ENCODE results near the gene PKP4. TPM values are rescaled to one million over a fixed set of nuclear protein-coding genes. Genes with fewer than 3 reads are reported as not detected.

Gene PKP4
- total and polyA plus RNA-seq, 2 donors (not counting 1 experiment from before 2014, with no cell fraction given) = 44.5 to 56.3 TPM

DNA sequence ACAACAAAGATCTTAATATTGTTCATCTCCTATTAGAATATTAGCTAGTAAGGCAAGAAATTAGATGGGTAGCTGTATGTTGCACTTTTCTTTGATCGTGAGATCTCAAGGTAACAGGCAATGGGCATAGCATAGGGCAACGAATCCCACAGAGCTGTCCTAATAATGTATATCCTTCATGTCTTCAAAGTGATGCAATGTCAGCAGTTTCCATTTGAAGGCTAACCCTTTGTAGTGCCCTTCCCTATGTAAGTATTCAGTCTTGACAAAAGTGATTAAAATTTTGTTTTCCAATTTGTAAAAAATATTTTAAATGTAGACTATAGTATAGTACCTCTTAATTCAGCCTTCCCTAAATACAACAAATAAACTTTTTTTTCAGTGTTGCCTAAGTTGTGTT, 112.5 kb downstream of the PKP4 start:
- TF ChIP-seq, protein P1, sequence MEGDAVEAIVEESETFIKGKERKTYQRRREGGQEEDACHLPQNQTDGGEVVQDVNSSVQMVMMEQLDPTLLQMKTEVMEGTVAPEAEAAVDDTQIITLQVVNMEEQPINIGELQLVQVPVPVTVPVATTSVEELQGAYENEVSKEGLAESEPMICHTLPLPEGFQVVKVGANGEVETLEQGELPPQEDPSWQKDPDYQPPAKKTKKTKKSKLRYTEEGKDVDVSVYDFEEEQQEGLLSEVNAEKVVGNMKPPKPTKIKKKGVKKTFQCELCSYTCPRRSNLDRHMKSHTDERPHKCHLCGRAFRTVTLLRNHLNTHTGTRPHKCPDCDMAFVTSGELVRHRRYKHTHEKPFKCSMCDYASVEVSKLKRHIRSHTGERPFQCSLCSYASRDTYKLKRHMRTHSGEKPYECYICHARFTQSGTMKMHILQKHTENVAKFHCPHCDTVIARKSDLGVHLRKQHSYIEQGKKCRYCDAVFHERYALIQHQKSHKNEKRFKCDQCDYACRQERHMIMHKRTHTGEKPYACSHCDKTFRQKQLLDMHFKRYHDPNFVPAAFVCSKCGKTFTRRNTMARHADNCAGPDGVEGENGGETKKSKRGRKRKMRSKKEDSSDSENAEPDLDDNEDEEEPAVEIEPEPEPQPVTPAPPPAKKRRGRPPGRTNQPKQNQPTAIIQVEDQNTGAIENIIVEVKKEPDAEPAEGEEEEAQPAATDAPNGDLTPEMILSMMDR (conservative IDR thresholded peaks at IDR 0.05 in 1 of 2, IDR thresholded peaks at IDR 0.05 in 1 of 2; ENCODE audit: low read depth in 1 of 2, low read length in 2 of 2) = no peak
- TF ChIP-seq EZH2 (IDR thresholded peaks at IDR 0.05; ENCODE audit: low read length, missing control alignments) = no peak
- DNase-seq (ENCODE audit: low read depth in 2 of 2) = no peak
- H3K9ac ChIP-seq (ENCODE audit: insufficient read depth, low read length) = no peak overlapping the region
- H3K4me2 ChIP-seq (ENCODE audit: extremely low read depth, insufficient read depth, low read length) = no peak overlapping the region
- no peaks in the 10 kb centered on the region for H3K36me3 ChIP-seq (ENCODE audit: control insufficient read depth, insufficient read depth, low read length)
- no peak overlapping the region for H2AFZ ChIP-seq (ENCODE audit: low read length)
- no peaks in the 10 kb centered on the region for H4K20me1 ChIP-seq (ENCODE audit: control insufficient read depth, extremely low read depth, insufficient read depth, low read length)
- H3K79me2 ChIP-seq (ENCODE audit: control insufficient read depth, insufficient read depth, low read length) = no peaks in the 10 kb centered on the region
- H3K27ac ChIP-seq (ENCODE audit: insufficient read depth, low read length) = no peak overlapping the region
- no peaks in the 10 kb centered on the region for H3K27me3 ChIP-seq (ENCODE audit: control insufficient read depth, insufficient read depth, low read length)
- H3K4me3 ChIP-seq (replicated peaks in 1 of 4; ENCODE audit: control extremely low read depth in 1 of 4, insufficient read depth in 1 of 4, low read depth in 3 of 4, low read length in 4 of 4) = no peak overlapping the region
- no peaks in the 10 kb centered on the region for H3K9me3 ChIP-seq (ENCODE audit: control insufficient read depth, insufficient read depth, low read depth, low read length)
- H3K4me1 ChIP-seq (ENCODE audit: control insufficient read depth, extremely low read depth, insufficient read depth, low read length) = no peaks in the 10 kb centered on the region

DNA sequence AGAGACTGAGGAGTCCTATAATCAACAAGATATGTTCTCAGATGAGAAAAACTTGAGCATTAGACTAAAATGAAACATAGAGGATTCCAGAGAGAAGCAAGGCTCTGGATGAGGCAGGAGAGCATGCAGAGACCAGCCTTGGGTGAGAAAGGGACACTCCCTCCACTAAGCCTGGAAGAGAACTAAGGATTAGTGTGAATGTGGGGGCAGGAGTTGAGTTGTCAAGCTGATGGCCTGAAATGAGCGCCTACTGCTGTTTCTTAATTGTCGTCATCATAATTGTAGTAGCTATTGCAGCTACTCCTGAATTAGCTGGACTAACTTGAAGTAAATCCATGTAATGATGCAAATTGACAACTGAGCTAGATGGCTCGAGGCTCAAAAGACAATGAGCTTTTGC, 114.1 kb downstream of the PKP4 start:
- Histone ChIP-seq H3K4me1 (ENCODE audit: control insufficient read depth, extremely low read depth, insufficient read depth, low read length) (no peaks in the 10 kb centered on the region), H3K9me3 (ENCODE audit: control insufficient read depth, insufficient read depth, low read depth, low read length) (no peaks in the 10 kb centered on the region), H3K4me3 (replicated peaks in 1 of 4; ENCODE audit: control extremely low read depth in 1 of 4, insufficient read depth in 1 of 4, low read depth in 3 of 4, low read length in 4 of 4) (no peak overlapping the region), H3K79me2 (ENCODE audit: control insufficient read depth, insufficient read depth, low read length) (no peaks in the 10 kb centered on the region), H2AFZ (ENCODE audit: low read length) (no peak overlapping the region), H3K27me3 (ENCODE audit: control insufficient read depth, insufficient read depth, low read length) (no peaks in the 10 kb centered on the region), H3K27ac (ENCODE audit: insufficient read depth, low read length) (no peak overlapping the region), H3K9ac (ENCODE audit: insufficient read depth, low read length) (no peak overlapping the region), H3K36me3 (ENCODE audit: control insufficient read depth, insufficient read depth, low read length) (no peaks in the 10 kb centered on the region), H4K20me1 (ENCODE audit: control insufficient read depth, extremely low read depth, insufficient read depth, low read length) (no peaks in the 10 kb centered on the region), H3K4me2 (ENCODE audit: extremely low read depth, insufficient read depth, low read length) (no peak overlapping the region)
- TF ChIP-seq, protein P1 (conservative IDR thresholded peaks at IDR 0.05 in 1 of 2, IDR thresholded peaks at IDR 0.05 in 1 of 2; ENCODE audit: low read depth in 1 of 2, low read length in 2 of 2) = no peak
- no peak for DNase-seq (ENCODE audit: low read depth in 2 of 2)

DNA sequence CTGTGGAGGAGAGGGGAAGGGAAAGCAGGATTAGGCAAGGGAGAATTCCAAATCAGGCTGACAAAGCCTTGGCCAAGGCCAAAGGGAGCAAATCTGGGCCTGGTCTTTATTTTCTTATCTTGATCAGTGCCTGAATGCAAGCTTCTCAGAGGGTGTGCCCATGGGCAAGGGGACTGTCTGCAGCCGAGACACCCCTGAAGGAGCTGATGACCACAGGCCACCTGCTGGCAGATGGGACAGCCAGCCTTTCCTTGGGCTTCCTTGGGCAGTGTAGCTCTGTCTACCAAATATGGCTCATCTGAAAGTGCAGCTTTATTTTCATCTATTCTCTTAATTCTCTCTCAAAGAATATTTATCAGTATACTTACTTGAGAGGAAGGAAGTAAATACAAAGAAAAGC, 117.0 kb downstream of the PKP4 start:
- no peak overlapping the region for H3K27ac ChIP-seq (ENCODE audit: insufficient read depth, low read length)
- no peak overlapping the region for H2AFZ ChIP-seq (ENCODE audit: low read length)
- H3K4me3 ChIP-seq (replicated peaks in 1 of 4; ENCODE audit: control extremely low read depth in 1 of 4, insufficient read depth in 1 of 4, low read depth in 3 of 4, low read length in 4 of 4) = no peak overlapping the region
- no peak overlapping the region for H3K9ac ChIP-seq (ENCODE audit: insufficient read depth, low read length)
- TF ChIP-seq, protein P1 (conservative IDR thresholded peaks at IDR 0.05 in 1 of 2, IDR thresholded peaks at IDR 0.05 in 1 of 2; ENCODE audit: low read depth in 1 of 2, low read length in 2 of 2) = no peak
- no peak for TF ChIP-seq EZH2 (IDR thresholded peaks at IDR 0.05; ENCODE audit: low read length, missing control alignments)
- H3K4me2 ChIP-seq (ENCODE audit: extremely low read depth, insufficient read depth, low read length) = no peak overlapping the region
- no peak for DNase-seq (ENCODE audit: low read depth in 2 of 2)
- H3K27me3 ChIP-seq (ENCODE audit: control insufficient read depth, insufficient read depth, low read length) = no peaks in the 10 kb centered on the region
- H3K4me1 ChIP-seq (ENCODE audit: control insufficient read depth, extremely low read depth, insufficient read depth, low read length) = no peaks in the 10 kb centered on the region
- H4K20me1 ChIP-seq (ENCODE audit: control insufficient read depth, extremely low read depth, insufficient read depth, low read length) = no peaks in the 10 kb centered on the region
- no peaks in the 10 kb centered on the region for H3K79me2 ChIP-seq (ENCODE audit: control insufficient read depth, insufficient read depth, low read length)
- no peaks in the 10 kb centered on the region for H3K36me3 ChIP-seq (ENCODE audit: control insufficient read depth, insufficient read depth, low read length)
- no peaks in the 10 kb centered on the region for H3K9me3 ChIP-seq (ENCODE audit: control insufficient read depth, insufficient read depth, low read depth, low read length)
